DMS 273 (cell line): ENCODE results near the gene NCKAP5L.
A peak's percentile ranks its signal among the peaks of the same experiment; 100 is the strongest.
"Not testable (repeated sequence)": the region's sequence is repeated elsewhere in the genome, so short reads cannot be mapped to it uniquely, and the experiment has no call there.

Experiments
- DNase-seq: peaks from one replicate; lab custom pipeline; 2025; ENCODE audit not compliant: unreplicated experiment; lab: John Stamatoyannopoulos, UW

The NCKAP5L gene

GRCh38 chr12:49865109-49865781 lies 37.0 kb upstream of the NCKAP5L start:
- DNase-seq: no peak

GRCh38 chr12:49864798-49865090 lies 36.5 kb upstream of the NCKAP5L start:
- DNase-seq: peak; percentile 70

GRCh38 chr12:49863946-49864797 lies 36.0 kb upstream of the NCKAP5L start:
- peak; percentile 84 for DNase-seq

GRCh38 chr12:49860921-49861320 lies 32.7 kb upstream of the NCKAP5L start:
- DNase-seq: not testable (repeated sequence)

GRCh38 chr12:49855890-49856289 lies 27.7 kb upstream of the NCKAP5L start:
- DNase-seq: not testable (repeated sequence)

GRCh38 chr12:49854976-49855375 lies 26.8 kb upstream of the NCKAP5L start:
- DNase-seq: no peak

GRCh38 chr12:49853671-49854070 lies 25.5 kb upstream of the NCKAP5L start:
- no peak for DNase-seq

GRCh38 chr12:49847161-49847560 lies 18.9 kb upstream of the NCKAP5L start:
- DNase-seq: no peak

GRCh38 chr12:49846032-49846431 lies 17.8 kb upstream of the NCKAP5L start:
- no peak for DNase-seq

- DNase-seq: no peak
Observed at GRCh38 chr12:49843876-49844437, 15.7 kb upstream of the NCKAP5L start.

GRCh38 chr12:49843411-49843810 lies 15.2 kb upstream of the NCKAP5L start:
- DNase-seq: no peak

GRCh38 chr12:49842519-49843352 lies 14.5 kb upstream of the NCKAP5L start, which contains the start of gene BCDIN3D:
BCDIN3D (minus strand) TSS chr12:49843106; CDS start chr12:49843087, 19 bp downstream.
- peak; percentile 96 for DNase-seq

- peak; percentile 63 for DNase-seq
Observed at GRCh38 chr12:49838973-49839633, 10.9 kb upstream of the NCKAP5L start.

GRCh38 chr12:49832836-49833421 lies 4.7 kb upstream of the NCKAP5L start:
- DNase-seq: no peak

GRCh38 chr12:49831717-49832116 lies 3.5 kb upstream of the NCKAP5L start:
- DNase-seq: no peak

- peak; percentile 85 for DNase-seq
Observed at GRCh38 chr12:49827401-49828099, 663 bp downstream of the NCKAP5L start.

GRCh38 chr12:49827051-49827400 lies 1.2 kb downstream of the NCKAP5L start:
- no peak for DNase-seq

- no peak for DNase-seq
Observed at GRCh38 chr12:49825971-49826421, 2.2 kb downstream of the NCKAP5L start.

GRCh38 chr12:49825360-49825970 lies 2.7 kb downstream of the NCKAP5L start:
- DNase-seq: peak; percentile 14
